ENCODE data around the gene CADM4.
A peak's percentile ranks its signal among the peaks of the same experiment; 100 is the strongest.

CADM4 gene

DNA sequence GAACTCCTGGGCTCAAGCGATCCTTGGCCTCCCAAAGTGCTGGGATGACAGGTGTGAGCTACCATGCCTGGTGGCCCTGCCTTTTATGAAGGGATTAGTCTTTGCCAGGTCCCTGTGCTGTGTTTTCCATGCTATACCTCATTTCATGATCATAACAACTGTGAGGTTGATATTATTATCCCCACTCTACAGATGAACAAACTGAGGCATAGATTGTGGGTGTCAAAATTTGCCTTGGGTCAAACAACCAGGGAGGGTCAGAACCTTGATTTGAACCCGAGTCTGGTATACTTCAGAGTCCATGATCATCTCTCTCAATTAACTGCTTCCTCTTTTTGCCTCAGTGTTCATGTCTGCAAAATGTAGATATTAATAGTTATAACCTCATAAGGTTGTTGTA is 57.2 kb downstream of the CADM4 start:
- no peak for DNase-seq (ENCODE audit: low read depth)

DNA sequence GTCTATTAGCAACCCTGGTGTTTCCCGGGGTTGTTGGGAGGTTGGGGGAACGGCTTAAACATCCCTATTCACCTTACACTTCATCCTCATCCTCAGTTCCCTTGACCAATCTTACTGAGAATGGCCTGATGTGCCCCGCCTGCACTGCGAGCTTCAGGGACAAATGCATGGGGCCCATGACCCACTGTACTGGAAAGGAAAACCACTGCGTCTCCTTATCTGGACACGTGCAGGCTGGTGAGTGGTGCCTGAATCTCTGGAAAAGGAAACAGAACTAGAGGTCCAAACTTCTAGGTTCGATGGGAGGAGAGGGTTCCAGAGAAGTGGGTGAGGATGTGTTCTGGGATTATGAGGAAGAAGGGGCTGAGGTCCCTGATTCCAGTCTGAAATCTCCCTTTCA is 58.2 kb downstream of the CADM4 start:
- DNase-seq (ENCODE audit: low read depth): no peak

DNA sequence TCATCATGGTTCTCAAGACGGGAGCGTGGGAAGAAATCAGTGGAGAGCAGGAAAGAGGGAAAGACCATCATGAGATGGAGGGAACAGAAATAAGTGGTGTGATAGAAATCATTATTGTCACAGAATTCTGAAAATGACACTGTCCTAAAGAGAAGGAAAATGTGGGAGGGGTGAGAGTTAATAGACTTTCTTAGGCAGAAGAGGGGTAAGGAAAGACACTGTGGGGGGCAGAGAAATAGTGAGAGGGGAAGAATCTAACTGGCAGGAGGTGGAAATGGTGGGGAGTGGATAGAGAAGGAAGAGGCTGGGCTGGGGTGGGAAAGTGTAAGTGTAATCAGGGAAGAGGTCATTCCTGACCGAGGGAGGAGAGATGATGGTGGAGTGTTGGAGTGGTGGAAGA is 60.9 kb downstream of the CADM4 start:
- DNase-seq (ENCODE audit: low read depth): no peak

DNA sequence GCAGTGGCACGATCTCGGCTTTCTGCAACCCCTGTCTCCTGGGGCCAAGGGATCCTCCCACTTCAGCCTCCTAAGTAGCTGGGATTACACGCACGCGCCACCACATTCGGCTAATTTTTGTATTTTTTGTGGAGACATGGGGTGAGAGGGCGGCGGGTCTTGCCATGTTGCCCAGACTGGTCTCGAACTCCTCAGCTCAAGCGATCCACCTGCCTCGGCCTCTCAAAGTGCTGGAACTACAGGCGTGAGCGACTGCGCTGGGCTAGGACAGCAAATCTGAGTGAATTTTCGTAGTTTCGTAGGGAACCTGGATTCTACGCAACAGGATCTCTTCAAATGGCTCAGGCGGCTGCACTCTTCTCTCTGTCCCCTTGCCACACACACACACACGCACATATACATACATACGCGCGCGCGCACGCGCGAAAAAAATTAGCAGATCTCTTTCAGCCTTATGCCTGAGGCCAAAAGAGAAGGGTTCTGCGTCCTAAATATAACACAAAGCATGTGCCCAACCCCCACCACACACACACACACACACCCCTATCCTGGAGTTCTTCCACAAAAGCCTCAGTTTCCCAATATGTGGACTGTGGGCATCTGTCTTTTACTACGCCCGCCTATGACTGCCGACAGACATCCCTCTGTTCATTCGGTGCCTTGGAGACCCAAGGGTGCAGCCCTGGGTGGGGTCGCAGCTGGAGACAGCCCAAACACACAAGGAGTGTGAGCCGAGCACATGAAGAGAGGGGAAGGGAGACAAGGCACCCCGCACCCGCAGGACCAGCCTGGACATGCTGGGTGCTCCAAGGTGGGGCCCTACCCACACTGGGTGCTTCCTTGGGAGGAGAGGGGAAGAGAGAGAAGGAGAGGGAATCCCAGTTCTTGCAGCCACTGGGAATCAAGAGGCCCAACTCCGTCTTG is 63.4 kb downstream of the CADM4 start:
- no peak for DNase-seq (ENCODE audit: low read depth)

DNA sequence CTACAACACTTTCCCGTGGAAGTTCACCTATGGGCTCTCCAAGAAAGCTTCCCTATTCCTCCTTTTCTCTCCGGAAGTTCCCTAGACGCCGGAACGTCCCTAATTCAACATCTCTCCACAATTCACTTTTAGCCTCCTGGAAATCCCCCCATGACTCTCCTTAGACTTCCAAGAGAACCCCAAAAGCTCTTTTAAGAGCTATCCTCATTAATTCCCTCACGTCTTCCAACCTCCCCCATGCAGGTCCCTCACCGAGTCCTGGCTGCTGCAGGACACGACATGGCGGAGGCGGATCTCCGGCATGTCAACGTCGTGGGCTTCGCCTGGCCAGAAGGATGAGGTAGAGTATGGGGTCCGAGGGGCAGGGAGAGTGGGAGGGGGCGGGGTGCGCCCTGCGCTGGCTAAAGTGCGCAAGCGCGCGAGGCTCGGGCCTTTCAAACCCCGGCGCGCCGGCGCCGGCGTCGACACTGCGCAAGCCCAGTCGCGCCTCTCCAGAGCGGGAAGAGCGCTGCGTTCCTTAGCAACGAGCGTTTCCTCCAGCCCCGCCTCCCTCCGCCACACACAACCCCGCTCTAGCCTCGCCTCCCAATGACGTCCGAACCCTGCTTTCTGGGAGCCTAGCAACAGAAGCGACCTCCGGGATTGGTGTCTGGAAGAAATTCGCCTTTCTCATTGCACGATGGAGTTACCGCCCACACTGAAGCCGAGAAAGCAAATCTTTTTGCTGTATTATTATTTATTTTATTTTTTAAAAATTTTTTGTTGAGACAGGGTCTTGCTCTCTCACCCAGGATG is 64.3 kb downstream of the CADM4 start, which contains the start of the genes PINLYP and XRCC1:
Gene PINLYP, plus strand, starts transcription at position 646 of the 795 bp plus-strand sequence. CDS start 1,391 bp downstream, outside the sequence.
Gene XRCC1, minus strand, starts transcription at position 372 of the 795 bp plus-strand sequence. Its CDS starts 69 bp downstream, at position 303.
- peak; percentile 99 for DNase-seq (ENCODE audit: low read depth)

DNA sequence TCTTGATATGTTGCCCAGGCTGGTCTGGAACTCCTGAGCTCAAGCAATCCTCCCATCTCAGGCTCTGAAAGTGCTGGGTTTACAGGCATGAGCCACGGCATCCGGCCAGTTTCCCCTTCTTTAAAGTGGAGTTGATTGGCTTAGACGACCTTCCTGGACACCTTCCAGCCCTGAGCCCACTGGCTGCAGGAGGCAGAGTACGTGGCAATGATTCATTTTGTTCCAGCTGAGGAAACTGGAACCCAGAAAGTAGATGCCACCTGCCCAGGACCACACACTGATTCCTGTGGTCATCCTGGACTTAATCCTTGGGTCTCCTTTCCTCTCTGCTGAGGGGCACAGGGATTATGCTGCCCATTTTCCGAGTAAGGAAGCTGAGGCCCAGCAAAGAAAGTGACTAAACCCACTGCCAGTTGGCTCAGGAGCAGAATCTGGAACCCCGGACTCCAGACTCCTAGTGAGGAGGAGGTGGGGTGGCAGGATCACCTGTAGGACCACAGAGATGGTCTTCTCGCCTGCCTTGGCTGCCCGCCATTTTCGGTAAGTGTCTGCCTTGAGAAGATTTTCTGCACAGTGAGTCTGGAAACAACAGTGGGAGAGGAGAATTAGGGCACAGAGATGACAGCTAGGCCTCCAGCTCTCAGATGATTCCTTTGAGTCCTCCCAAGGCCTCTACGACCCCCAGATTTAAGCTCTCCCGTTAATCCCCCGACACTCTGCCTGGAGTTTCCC is 65.1 kb downstream of the CADM4 start:
- DNase-seq (ENCODE audit: low read depth): no peak

All from stromal cell of bone marrow (primary cell).